CD14-positive monocyte (primary cell): ENCODE results near the gene PMM1. TPM values are rescaled to one million over a fixed set of nuclear protein-coding genes. Genes with fewer than 3 reads are reported as not detected.

ENCODE experiments used
- DNase-seq, 3 donors: peaks; one replicate each; pipeline ENCODE4 v3.0.0-alpha.2; 2011 to 2022
- H2AFZ ChIP-seq: 2 replicates; pipeline ENCODE4 v1.6.0; 2012; ENCODE audit warnings: mild to moderate bottlenecking, low read depth, low read length, inconsistent platforms; ENCODE audit not compliant: insufficient read depth, poor library complexity, severe bottlenecking
- H3K27ac ChIP-seq, 2 donors: 1 replicate in 1 of 2; 2 replicates in 1 of 2; pipeline ENCODE4 v1.5.1; 2012 to 2013; ENCODE audit warnings: low read length in 2 of 2, control low read depth in 1 of 2, inconsistent platforms in 1 of 2, low read depth in 1 of 2, mild to moderate bottlenecking in 1 of 2
- H3K27me3 ChIP-seq, 2 donors: one replicate each; pipeline versions ENCODE4 v1.6.0 to v1.6.1; 2011 to 2013; ENCODE audit warnings: low read length in 2 of 2; ENCODE audit not compliant: control insufficient read depth in 2 of 2, insufficient read depth in 2 of 2
- H3K36me3 ChIP-seq, 2 donors: replicated peaks in 1 of 2; 1 replicate in 1 of 2; 2 replicates in 1 of 2; pipeline versions ENCODE4 v1.5.1 to v1.6.1; 2012 to 2013; ENCODE audit warnings: low read length in 2 of 2, control low read depth in 1 of 2, inconsistent platforms in 1 of 2, mild to moderate bottlenecking in 1 of 2; ENCODE audit not compliant: insufficient read depth in 2 of 2, control insufficient read depth in 1 of 2
- H3K4me1 ChIP-seq, 2 donors: 1 replicate in 1 of 2; 2 replicates in 1 of 2; pipeline versions ENCODE4 v1.5.1 to v1.6.1; 2012 to 2013; ENCODE audit warnings: low read length in 2 of 2, control low read depth in 1 of 2, inconsistent platforms in 1 of 2, mild to moderate bottlenecking in 1 of 2, moderate library complexity in 1 of 2; ENCODE audit not compliant: insufficient read depth in 2 of 2, control insufficient read depth in 1 of 2
- H3K4me2 ChIP-seq: replicated peaks from 2 replicates; pipeline ENCODE3; 2012; ENCODE audit warnings: low read length, moderate library complexity, mild to moderate bottlenecking; ENCODE audit not compliant: poor library complexity, severe bottlenecking; ENCODE audit errors: extremely low read depth
- H3K4me3 ChIP-seq, 3 experiments: fragments of 200-600 bp in 1 of 3; sonication (generic) in 1 of 3; replicated peaks in 1 of 3; 1 replicate in 2 of 3; 2 replicates in 1 of 3; pipeline ENCODE4 v1.5.1; 2011 to 2013; ENCODE audit warnings: low read length in 3 of 3, mild to moderate bottlenecking in 3 of 3, control low read depth in 2 of 3, low read depth in 2 of 3, inconsistent platforms in 1 of 3, moderate library complexity in 1 of 3
- H3K79me2 ChIP-seq: 2 replicates; pipeline ENCODE4 v1.6.0; 2012; ENCODE audit warnings: mild to moderate bottlenecking, control low read depth, inconsistent platforms, low read length, moderate library complexity; ENCODE audit not compliant: insufficient read depth
- H3K9ac ChIP-seq: 2 replicates; pipeline ENCODE4 v1.6.0; 2017; ENCODE audit warnings: low read length, mild to moderate bottlenecking; ENCODE audit not compliant: insufficient read depth, poor library complexity, severe bottlenecking
- H3K9me3 ChIP-seq, 2 donors: replicated peaks in 1 of 2; 1 replicate in 1 of 2; 2 replicates in 1 of 2; pipeline versions ENCODE4 v1.5.1 to v1.6.1; 2012 to 2013; ENCODE audit warnings: low read length in 2 of 2, control low read depth in 1 of 2; ENCODE audit not compliant: control insufficient read depth in 1 of 2, insufficient read depth in 1 of 2
- H4K20me1 ChIP-seq: 2 replicates; pipeline ENCODE4 v1.6.0; 2012; ENCODE audit warnings: mild to moderate bottlenecking, low read length, control low read depth, moderate library complexity; ENCODE audit not compliant: insufficient read depth
- H3K27ac Mint-ChIP-seq, 7 donors: one replicate each; pipeline ENCODE4 v1.8.0; 2020; ENCODE audit warnings: mild to moderate bottlenecking in 7 of 7, mixed read lengths in 7 of 7, moderate library complexity in 6 of 7, inconsistent platforms in 2 of 7
- H3K27me3 Mint-ChIP-seq, 3 donors: one replicate each; pipeline ENCODE4 v1.8.0; 2021 to 2022; ENCODE audit warnings: low read depth in 3 of 3, mild to moderate bottlenecking in 3 of 3, mixed read lengths in 3 of 3, moderate library complexity in 3 of 3, inconsistent platforms in 1 of 3
- H3K36me3 Mint-ChIP-seq, 2 donors: one replicate each; pipeline ENCODE4 v1.8.0; 2020; ENCODE audit warnings: mixed read lengths in 2 of 2, inconsistent platforms in 1 of 2, mild to moderate bottlenecking in 1 of 2
- H3K4me1 Mint-ChIP-seq: one replicate; pipeline ENCODE4 v1.8.0; 2020; ENCODE audit warnings: mild to moderate bottlenecking, mixed read lengths
- H3K4me3 Mint-ChIP-seq, 2 donors: one replicate each; pipeline ENCODE4 v1.8.0; 2020; ENCODE audit warnings: mild to moderate bottlenecking in 2 of 2, mixed read lengths in 2 of 2, moderate library complexity in 1 of 2
- H3K9me3 Mint-ChIP-seq, 7 donors: one replicate each; pipeline ENCODE4 v1.8.0; 2020 to 2022; ENCODE audit warnings: mixed read lengths in 7 of 7, mild to moderate bottlenecking in 6 of 7, moderate library complexity in 6 of 7, inconsistent platforms in 2 of 7
- WGBS: methylation state at CpG from one replicate; pipeline ENCODE4 v1.1.5; 2013; ENCODE audit warnings: missing lambda C conversion rate; ENCODE audit not compliant: insufficient coverage; 5-methylcytosine and 5-hydroxymethylcytosine counted together
- intact Hi-C, 2 donors: fragments of 100-400 bp; cut with micrococcal nuclease; formaldehyde crosslinking; loops; one replicate each; pipeline versions ENCODE4 v1.15.0 to v1.15.1; 2023
- polyA plus RNA-seq, 3 donors: library from polyadenylated mRNA; depleted of rRNA in 1 of 3; unstranded in 2 of 3; stranded (reverse) in 1 of 3; fragments of 300-500 nt in 2 of 3; fragments of >200 nt in 1 of 3; fragmentation: Illumina TruSeq in 2 of 3; gene quantifications; 1 replicate in 2 of 3; 2 replicates in 1 of 3; pipeline ENCODE4 v1.2.3, GENCODE V29; 2012 to 2021
- TF ChIP-seq, protein P1 (sequence below): fragments of 200-600 bp; IDR thresholded peaks from one replicate; pipeline ENCODE4 v1.8.0; 2022; ENCODE audit warnings: antibody characterized with exemption, mild to moderate bottlenecking

PMM1 gene
- polyA plus RNA-seq, 3 donors = 15.6 to 32.4 (median 23.5) TPM

DNA sequence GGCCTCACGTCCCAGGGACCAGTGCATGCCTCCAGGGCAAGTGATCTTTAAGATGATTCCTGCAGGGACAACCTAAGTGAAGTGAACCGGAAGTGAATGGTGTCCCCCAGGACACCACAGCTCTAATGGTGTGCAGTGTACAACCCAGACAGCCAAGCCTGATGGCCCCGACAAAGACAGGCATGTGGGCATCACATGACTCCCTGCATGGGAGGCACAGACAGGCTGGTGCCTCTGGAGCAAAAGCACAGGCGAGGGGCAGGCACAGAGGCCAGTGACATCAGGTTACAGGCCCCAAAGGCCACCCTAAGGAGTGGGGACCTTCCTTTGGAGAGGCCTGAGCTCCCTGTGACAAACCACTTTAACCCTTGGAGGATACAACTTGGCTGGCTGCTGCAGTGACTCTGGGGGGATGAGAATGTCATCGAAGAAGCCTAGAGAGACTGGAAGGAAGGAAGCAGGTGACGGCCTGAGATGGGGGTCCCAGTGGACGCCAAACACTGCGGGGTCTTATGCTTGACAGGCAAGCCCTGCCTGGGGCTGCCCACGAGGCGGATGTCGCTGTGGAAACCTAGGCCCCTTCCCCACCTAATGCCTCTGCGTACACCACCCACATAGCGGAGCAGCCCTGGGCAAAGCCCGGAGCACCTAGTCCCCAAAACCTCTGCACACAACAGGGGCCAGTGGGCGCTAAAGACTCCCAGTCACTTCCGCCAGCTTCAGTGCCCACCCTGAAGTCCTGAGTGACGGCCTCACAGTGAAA is 57.7 kb downstream of the PMM1 start:
- intact Hi-C loops = no loop called here
- Histone ChIP-seq H3K9me3 (no peaks in the 10 kb centered on the region), H3K4me1 (no peaks in the 10 kb centered on the region), H4K20me1 (peaks cover 50% of the 10 kb centered on the region), H3K9ac (no peak overlapping the region), H3K36me3 (peaks cover 53 to 63% of the 10 kb centered on the region in 2 donors), H2AFZ (no peak overlapping the region), H3K27me3 (no peaks in the 10 kb centered on the region), H3K4me2 (no peak overlapping the region), H3K4me3 (no peak overlapping the region), H3K27ac (peak overlapping the region in 1 of 2 donors; percentile 18), H3K79me2 (no peaks in the 10 kb centered on the region)
- peak overlapping the region in 2 of 7 donors; percentile 26 to 30 for H3K27ac Mint-ChIP-seq
- H3K9me3 Mint-ChIP-seq = no peaks in the 10 kb centered on the region
- H3K36me3 Mint-ChIP-seq = peaks cover 43 to 81% of the 10 kb centered on the region in 2 donors
- no peak for DNase-seq
- peaks cover 3% of the 10 kb centered on the region for H3K4me1 Mint-ChIP-seq
- H3K4me3 Mint-ChIP-seq = no peak overlapping the region
- TF ChIP-seq, protein P1, sequence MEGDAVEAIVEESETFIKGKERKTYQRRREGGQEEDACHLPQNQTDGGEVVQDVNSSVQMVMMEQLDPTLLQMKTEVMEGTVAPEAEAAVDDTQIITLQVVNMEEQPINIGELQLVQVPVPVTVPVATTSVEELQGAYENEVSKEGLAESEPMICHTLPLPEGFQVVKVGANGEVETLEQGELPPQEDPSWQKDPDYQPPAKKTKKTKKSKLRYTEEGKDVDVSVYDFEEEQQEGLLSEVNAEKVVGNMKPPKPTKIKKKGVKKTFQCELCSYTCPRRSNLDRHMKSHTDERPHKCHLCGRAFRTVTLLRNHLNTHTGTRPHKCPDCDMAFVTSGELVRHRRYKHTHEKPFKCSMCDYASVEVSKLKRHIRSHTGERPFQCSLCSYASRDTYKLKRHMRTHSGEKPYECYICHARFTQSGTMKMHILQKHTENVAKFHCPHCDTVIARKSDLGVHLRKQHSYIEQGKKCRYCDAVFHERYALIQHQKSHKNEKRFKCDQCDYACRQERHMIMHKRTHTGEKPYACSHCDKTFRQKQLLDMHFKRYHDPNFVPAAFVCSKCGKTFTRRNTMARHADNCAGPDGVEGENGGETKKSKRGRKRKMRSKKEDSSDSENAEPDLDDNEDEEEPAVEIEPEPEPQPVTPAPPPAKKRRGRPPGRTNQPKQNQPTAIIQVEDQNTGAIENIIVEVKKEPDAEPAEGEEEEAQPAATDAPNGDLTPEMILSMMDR = no peak
- 100% methylated on average over 11 of the region's 17 CpGs for WGBS
- H3K27me3 Mint-ChIP-seq = peaks cover 0 to 4% (median 0%) of the 10 kb centered on the region in 3 donors

DNA sequence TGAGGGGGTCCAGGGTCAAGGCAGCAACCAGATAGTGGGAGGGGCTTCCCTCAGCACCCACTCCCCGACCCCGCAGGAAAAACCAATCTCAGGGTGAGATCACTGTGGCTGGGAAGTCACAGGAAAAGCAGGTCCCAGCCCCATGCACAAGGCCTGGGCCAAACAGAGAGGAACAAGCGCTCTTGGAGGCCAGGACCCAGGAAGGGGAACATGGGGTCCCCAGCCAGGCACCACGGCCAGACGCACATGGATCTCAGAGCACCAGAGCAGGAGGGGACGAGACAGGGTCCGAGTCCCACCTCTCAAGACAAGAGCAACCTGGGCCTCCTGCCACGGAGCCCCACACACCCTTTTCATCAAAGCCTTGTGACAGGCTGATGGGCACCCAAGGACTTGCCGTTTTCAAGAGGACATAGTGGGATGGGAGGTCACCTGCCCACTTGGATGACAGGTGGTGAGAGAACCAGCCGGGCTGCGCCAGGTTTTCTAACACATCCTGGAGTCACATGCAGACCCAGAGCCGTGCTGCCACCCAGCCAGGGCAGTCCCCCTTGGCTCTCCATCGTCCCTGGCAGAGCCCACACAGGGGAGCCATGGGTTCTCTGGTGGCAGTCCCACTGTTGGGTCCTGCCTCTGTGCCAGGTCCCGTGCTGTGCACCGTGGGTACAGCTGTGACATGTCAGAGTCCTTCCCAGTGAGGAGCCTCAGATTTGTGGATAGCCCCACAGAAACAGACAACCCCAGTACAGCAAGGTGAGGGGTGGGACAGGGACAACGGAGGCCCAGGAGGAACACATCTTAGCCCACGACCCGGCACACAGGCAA is 58.5 kb downstream of the PMM1 start:
- DNase-seq = no peak
- H3K9me3 Mint-ChIP-seq = no peaks in the 10 kb centered on the region
- H4K20me1 ChIP-seq = peaks cover 58% of the 10 kb centered on the region
- peaks cover 0 to 4% (median 0%) of the 10 kb centered on the region in 3 donors for H3K27me3 Mint-ChIP-seq
- H3K4me3 ChIP-seq = no peak overlapping the region
- peak overlapping the region in 1 of 2 donors; percentile 8 for H3K27ac ChIP-seq
- no peaks in the 10 kb centered on the region for H3K79me2 ChIP-seq
- no peak overlapping the region for H3K4me2 ChIP-seq
- intact Hi-C loops = no loop called here
- no peak overlapping the region for H3K9ac ChIP-seq
- H3K27ac Mint-ChIP-seq = peak overlapping the region in 4 of 7 donors; percentile 26 to 75 (median 54)
- no peak overlapping the region for H3K4me3 Mint-ChIP-seq
- H3K36me3 Mint-ChIP-seq = peaks cover 48 to 86% of the 10 kb centered on the region in 2 donors
- H3K27me3 ChIP-seq = no peaks in the 10 kb centered on the region
- H3K4me1 Mint-ChIP-seq = peaks cover 3% of the 10 kb centered on the region
- H3K36me3 ChIP-seq = peaks cover 61 to 71% of the 10 kb centered on the region in 2 donors
- no peaks in the 10 kb centered on the region for H3K4me1 ChIP-seq
- H2AFZ ChIP-seq = no peak overlapping the region
- H3K9me3 ChIP-seq = no peaks in the 10 kb centered on the region
- 91% methylated on average over 13 of the region's 18 CpGs for WGBS
- TF ChIP-seq, protein P1 = no peak
